HL-60 (cell line): Measurements from ENCODE around the gene GAMT.

ENCODE experiments used
- DNase-seq, 2 experiments: peaks; one replicate each; pipeline ENCODE4 v3.0.0-alpha.2; 2010 to 2020; ENCODE audit warnings: low read depth in 1 of 2, low spot score in 1 of 2
- H3K27ac ChIP-seq: fragments of 250-450 bp; sonication (Bioruptor Pico); replicated peaks from 2 replicates; pipeline ENCODE4 v1.5.1; 2020; ENCODE audit warnings: mild to moderate bottlenecking, moderate library complexity
- H3K27me3 ChIP-seq: fragments of 250-450 bp; sonication (Bioruptor Pico); 2 replicates; pipeline ENCODE4 v1.5.1; 2021; ENCODE audit warnings: mild to moderate bottlenecking, moderate library complexity; ENCODE audit not compliant: insufficient read depth, poor library complexity, severe bottlenecking
- H3K4me3 ChIP-seq: replicated peaks from 2 replicates; pipeline ENCODE4 v1.5.1; 2011; ENCODE audit warnings: mild to moderate bottlenecking, control low read depth, low read length; ENCODE audit not compliant: insufficient read depth
- CTCF ChIP-seq: IDR thresholded peaks from one replicate; pipeline ENCODE4 v1.5.1; 2011; ENCODE audit warnings: low read length, control low read depth, inconsistent platforms; ENCODE audit not compliant: insufficient read depth
- GABPA ChIP-seq: IDR thresholded peaks from 2 replicates; pipeline ENCODE4 v1.6.1; 2012; ENCODE audit warnings: low read depth
- POLR2AphosphoS5 ChIP-seq: IDR thresholded peaks from 2 replicates; pipeline ENCODE4 v1.6.1; 2012; ENCODE audit warnings: low read depth
- REST ChIP-seq: IDR thresholded peaks from 2 replicates; pipeline ENCODE4 v1.6.1; 2012; ENCODE audit warnings: low read depth; ENCODE audit not compliant: insufficient replicate concordance
- SPI1 ChIP-seq: IDR thresholded peaks from 2 replicates; pipeline ENCODE4 v1.6.1; 2012; ENCODE audit warnings: low read depth, mild to moderate bottlenecking, borderline replicate concordance

GAMT gene

GRCh38 chr19:1446713-1447481 lies 45.6 kb upstream of the GAMT start:
- TF ChIP-seq GABPA (no peak), REST (peak; percentile 99), POLR2AphosphoS5 (no peak), SPI1 (no peak), CTCF (no peak)
- H3K27me3 ChIP-seq, result peaks cover 49% of the 10 kb centered on the region
- no peak overlapping the region for H3K27ac ChIP-seq
- no peak for DNase-seq
- no peak overlapping the region for H3K4me3 ChIP-seq

GRCh38 chr19:1445932-1446712 lies 44.8 kb upstream of the GAMT start:
- H3K27me3 ChIP-seq, result peaks cover 41% of the 10 kb centered on the region
- no peak for DNase-seq
- H3K27ac ChIP-seq, result no peak overlapping the region
- H3K4me3 ChIP-seq, result no peak overlapping the region
- no peak for TF ChIP-seq POLR2AphosphoS5
- no peak for TF ChIP-seq GABPA
- no peak for TF ChIP-seq CTCF
- TF ChIP-seq REST, result no peak
- no peak for TF ChIP-seq SPI1

- DNase-seq, result peak in 1 of 2 experiments; percentile 50
- Histone ChIP-seq H3K27ac (no peak overlapping the region), H3K27me3 (peaks cover 34% of the 10 kb centered on the region), H3K4me3 (no peak overlapping the region; the same call in 1 of the 2 replicates)
- TF ChIP-seq POLR2AphosphoS5, result no peak
- peak; percentile 41 for TF ChIP-seq CTCF
- TF ChIP-seq SPI1, result no peak
These were observed 44.0 kb upstream of the GAMT start for GRCh38 chr19:1445185-1445931.
